ENCODE data around the gene LEF1. TPM values are rescaled to one million over a fixed set of nuclear protein-coding genes. Genes with fewer than 3 reads are reported as not detected.
A peak's percentile ranks its signal among the peaks of the same experiment; 100 is the strongest.

Gene LEF1
- total and polyA plus RNA-seq, 2 of the 8 experiments (the other 6 are each of a cell fraction or from before 2014, with no cell fraction given): 2.6 to 5.2 TPM

GRCh38 chr4:108018040-108018883, 150.5 kb downstream of the LEF1 start (continued):
- TF ChIP-seq ATF2 (IDR thresholded peaks at IDR 0.05; ENCODE audit: low read length) (no peak), RAD21 (IDR thresholded peaks at IDR 0.05 in 1 of 2, conservative IDR thresholded peaks at IDR 0.05 in 1 of 2; ENCODE audit: low read depth in 2 of 2, low read length in 2 of 2) (peak; percentile 84 to 87)

Data from H1 (cell line).